Osteoblast (primary cell): Measurements from ENCODE around the gene B3GNT9. TPM values are rescaled to one million over a fixed set of nuclear protein-coding genes. Genes with fewer than 3 reads are reported as not detected.

Source experiments
- DNase-seq: peaks from one replicate; pipeline ENCODE4 v3.0.0; 2011; ENCODE audit warnings: low spot score, mixed read lengths; ENCODE audit not compliant: insufficient read length; ENCODE audit errors: missing footprints
- H2AFZ ChIP-seq: 2 replicates; pipeline ENCODE4 v1.6.0; 2011; ENCODE audit warnings: mild to moderate bottlenecking, low read length
- H3K27ac ChIP-seq: 2 replicates; pipeline ENCODE4 v1.5.1; 2011; ENCODE audit warnings: mild to moderate bottlenecking, low read depth, low read length, moderate library complexity
- H3K27me3 ChIP-seq: 2 replicates; pipeline ENCODE4 v1.6.0; 2012; ENCODE audit warnings: mild to moderate bottlenecking, control low read depth, inconsistent platforms, low read length, moderate library complexity; ENCODE audit not compliant: insufficient read depth
- H3K36me3 ChIP-seq: 2 replicates; pipeline ENCODE4 v1.5.1; 2011; ENCODE audit warnings: mild to moderate bottlenecking, low read length, control low read depth, moderate library complexity; ENCODE audit not compliant: insufficient read depth
- H3K4me1 ChIP-seq: 2 replicates; pipeline ENCODE4 v1.5.1; 2011; ENCODE audit warnings: mild to moderate bottlenecking, low read length, control low read depth, moderate library complexity; ENCODE audit not compliant: insufficient read depth
- H3K4me2 ChIP-seq: 2 replicates; pipeline ENCODE4 v1.6.0; 2011; ENCODE audit warnings: mild to moderate bottlenecking, low read length; ENCODE audit not compliant: insufficient read depth
- H3K4me3 ChIP-seq: fragments of 200-600 bp; sonication (generic); 3 replicates; pipeline ENCODE4 v1.5.1; 2012; ENCODE audit warnings: mild to moderate bottlenecking, low read length, inconsistent platforms; ENCODE audit not compliant: insufficient read depth
- H3K79me2 ChIP-seq: 2 replicates; pipeline ENCODE4 v1.6.0; 2012; ENCODE audit warnings: mild to moderate bottlenecking, low read length, control low read depth, inconsistent platforms; ENCODE audit not compliant: insufficient read depth
- H3K9me3 ChIP-seq: 2 replicates; pipeline ENCODE4 v1.5.1; 2011; ENCODE audit warnings: low read depth, low read length, control low read depth
- H4K20me1 ChIP-seq: 2 replicates; pipeline ENCODE4 v1.6.0; 2012; ENCODE audit warnings: mild to moderate bottlenecking, low read length, control low read depth; ENCODE audit not compliant: insufficient read depth
- CTCF ChIP-seq: IDR thresholded peaks from 2 replicates; pipeline ENCODE4 v1.5.1; 2011; ENCODE audit warnings: mild to moderate bottlenecking, low read depth, low read length, moderate library complexity; ENCODE audit errors: extremely low read depth
- total RNA-seq: library from RNA; depleted of rRNA; stranded (reverse); fragments of >200 nt; gene quantifications from 2 replicates; pipeline ENCODE4 v1.2.3, GENCODE V29; 2012

B3GNT9 gene
- total RNA-seq, 1 donor: 58.6 TPM

- no peak overlapping the region for H2AFZ ChIP-seq
- H3K36me3 ChIP-seq: peaks cover 6% of the 10 kb centered on the region
- peaks cover 4% of the 10 kb centered on the region for H3K79me2 ChIP-seq
- no peak overlapping the region for H3K27ac ChIP-seq
- no peaks in the 10 kb centered on the region for H3K9me3 ChIP-seq
- no peak overlapping the region for H3K4me3 ChIP-seq
- no peaks in the 10 kb centered on the region for H3K27me3 ChIP-seq
- peak; percentile 75 for DNase-seq
- H3K4me2 ChIP-seq: no peak overlapping the region
- peaks cover 35% of the 10 kb centered on the region for H4K20me1 ChIP-seq
- H3K4me1 ChIP-seq: peaks cover 10% of the 10 kb centered on the region
- no peak for TF ChIP-seq CTCF
Observed at GRCh38 chr16:67156143-67156844, 5.5 kb upstream of the B3GNT9 start.

- Histone ChIP-seq H3K4me1 (peaks cover 6% of the 10 kb centered on the region), H3K36me3 (peaks cover 6% of the 10 kb centered on the region), H3K79me2 (peaks cover 4% of the 10 kb centered on the region), H3K9me3 (no peaks in the 10 kb centered on the region), H3K4me2 (peak overlapping the region; percentile 79), H3K27ac (no peak overlapping the region), H3K27me3 (no peaks in the 10 kb centered on the region), H3K4me3 (peak overlapping the region; percentile 47), H4K20me1 (peaks cover 35% of the 10 kb centered on the region), H2AFZ (no peak overlapping the region)
- peak; percentile 74 for TF ChIP-seq CTCF
- DNase-seq: peak; percentile 100
Observed at GRCh38 chr16:67155295-67156142, 4.7 kb upstream of the B3GNT9 start.

- peaks cover 9% of the 10 kb centered on the region for H3K79me2 ChIP-seq
- H2AFZ ChIP-seq: no peak overlapping the region
- no peaks in the 10 kb centered on the region for H3K27me3 ChIP-seq
- no peak overlapping the region for H3K27ac ChIP-seq
- no peak for TF ChIP-seq CTCF
- H4K20me1 ChIP-seq: peaks cover 35% of the 10 kb centered on the region
- peak overlapping the region; percentile 47 for H3K4me3 ChIP-seq
- no peaks in the 10 kb centered on the region for H3K9me3 ChIP-seq
- H3K4me2 ChIP-seq: peak overlapping the region; percentile 79
- peak; percentile 73 for DNase-seq
- H3K4me1 ChIP-seq: peaks cover 5% of the 10 kb centered on the region
- peaks cover 6% of the 10 kb centered on the region for H3K36me3 ChIP-seq
Observed at GRCh38 chr16:67154578-67155294, 3.9 kb upstream of the B3GNT9 start.
